Ramos (cell line): ENCODE results near the gene CHML.

ENCODE experiments used
- in situ Hi-C: fragments of 300-500 bp; cut with MboI; formaldehyde crosslinking; loops from one replicate; pipeline ENCODE4 v1.14.3; 2022; ENCODE audit warnings: low sequenced_read_pairs; ENCODE audit not compliant: unreplicated experiment

CHML gene

GRCh38 chr1:241648159-241648558 is 8.0 kb upstream of the CHML start:
- in situ Hi-C loops: no loop called here

- in situ Hi-C loops: no loop called here
Observed at GRCh38 chr1:241647658-241648057, 7.5 kb upstream of the CHML start.

GRCh38 chr1:241646201-241646600 is 6.0 kb upstream of the CHML start:
- in situ Hi-C loops: no loop called here

- in situ Hi-C loops: no loop called here
Observed at GRCh38 chr1:241645199-241645598, 5.0 kb upstream of the CHML start.

- in situ Hi-C loops: no loop called here
Observed at GRCh38 chr1:241644259-241644658, 4.1 kb upstream of the CHML start.

- in situ Hi-C loops: no loop called here
Observed at GRCh38 chr1:241642593-241642944, 2.4 kb upstream of the CHML start.

- in situ Hi-C loops: no loop called here
Observed at GRCh38 chr1:241641773-241642592, 1.8 kb upstream of the CHML start.

- in situ Hi-C loops: no loop called here
Observed at GRCh38 chr1:241640867-241641622, 876 bp upstream of the CHML start.

GRCh38 chr1:241639623-241640148 is 483 bp downstream of the CHML start:
- in situ Hi-C loops: no loop called here

- in situ Hi-C loops: no loop called here
Observed at GRCh38 chr1:241638909-241639622, 1.1 kb downstream of the CHML start.

GRCh38 chr1:241638099-241638682 is 2.0 kb downstream of the CHML start:
- in situ Hi-C loops: no loop called here

- in situ Hi-C loops: no loop called here
Observed at GRCh38 chr1:241637604-241638003, 2.6 kb downstream of the CHML start.

GRCh38 chr1:241637046-241637590 is 3.1 kb downstream of the CHML start:
- in situ Hi-C loops: no loop called here

- in situ Hi-C loops: no loop called here
Observed at GRCh38 chr1:241636291-241636690, 3.9 kb downstream of the CHML start.

- in situ Hi-C loops: no loop called here
Observed at GRCh38 chr1:241635556-241636152, 4.5 kb downstream of the CHML start.

- in situ Hi-C loops: no loop called here
Observed at GRCh38 chr1:241632987-241633386, 7.2 kb downstream of the CHML start.

- in situ Hi-C loops: no loop called here
Observed at GRCh38 chr1:241631674-241632073, 8.5 kb downstream of the CHML start.

- in situ Hi-C loops: no loop called here
Observed at GRCh38 chr1:241630899-241631298, 9.3 kb downstream of the CHML start.

GRCh38 chr1:241630476-241630875 is 9.7 kb downstream of the CHML start:
- in situ Hi-C loops: no loop called here

GRCh38 chr1:241630005-241630404 is 10.2 kb downstream of the CHML start:
- in situ Hi-C loops: no loop called here
